Neural progenitor cell (in vitro differentiated cells): Measurements from ENCODE around the gene TRAF7. TPM values are rescaled to one million over a fixed set of nuclear protein-coding genes. Genes with fewer than 3 reads are reported as not detected.

Experiments
- DNase-seq: peaks from one replicate; pipeline ENCODE4 v3.0.0-alpha.2; 2016; ENCODE audit warnings: low spot score
- H2AFZ ChIP-seq: fragments of 200-600 bp; sonication (generic); replicated peaks from 2 replicates; pipeline ENCODE4 v1.6.1; 2016; ENCODE audit warnings: antibody characterized with exemption
- H3F3A ChIP-seq: fragments of 200-600 bp; sonication (generic); 2 replicates; pipeline ENCODE4 v1.6.1; 2016; ENCODE audit warnings: antibody characterized with exemption, low read depth
- H3K27ac ChIP-seq: fragments of 200-600 bp; sonication (generic); 2 replicates; pipeline ENCODE4 v1.5.1; 2016; ENCODE audit warnings: mild to moderate bottlenecking
- H3K27me3 ChIP-seq: fragments of 200-600 bp; sonication (generic); 2 replicates; pipeline ENCODE4 v1.6.1; 2016; ENCODE audit warnings: mild to moderate bottlenecking, moderate library complexity
- H3K36me3 ChIP-seq: fragments of 200-600 bp; sonication (generic); 2 replicates; pipeline ENCODE4 v1.5.1; 2016
- H3K4me1 ChIP-seq: fragments of 200-600 bp; sonication (generic); 2 replicates; pipeline ENCODE4 v1.6.1; 2016; ENCODE audit warnings: mixed run types
- H3K4me2 ChIP-seq: fragments of 200-600 bp; sonication (generic); 2 replicates; pipeline ENCODE4 v1.6.1; 2016
- H3K4me3 ChIP-seq: fragments of 200-600 bp; sonication (generic); 2 replicates; pipeline ENCODE4 v1.5.1; 2016
- H3K79me2 ChIP-seq: fragments of 200-600 bp; sonication (generic); 2 replicates; pipeline ENCODE4 v1.6.1; 2016; ENCODE audit warnings: low read depth
- H3K9ac ChIP-seq: fragments of 200-600 bp; sonication (generic); 2 replicates; pipeline ENCODE4 v1.6.1; 2016
- H3K9me3 ChIP-seq: fragments of 200-600 bp; sonication (generic); 2 replicates; pipeline ENCODE4 v1.5.1; 2016; ENCODE audit warnings: low read depth
- H4K20me1 ChIP-seq: fragments of 200-600 bp; sonication (generic); 2 replicates; pipeline ENCODE4 v1.6.1; 2016; ENCODE audit warnings: low read depth
- H3K27ac Mint-ChIP-seq: 3 replicates; pipeline ENCODE4 v1.8.0; 2021; ENCODE audit warnings: mixed read lengths
- H3K27me3 Mint-ChIP-seq: 2 replicates; pipeline ENCODE4 v1.8.0; 2022; ENCODE audit warnings: low read depth, mild to moderate bottlenecking, inconsistent platforms, moderate library complexity, mixed read lengths; ENCODE audit not compliant: insufficient read depth
- H3K36me3 Mint-ChIP-seq: 3 replicates; pipeline ENCODE4 v1.8.0; 2021; ENCODE audit warnings: mixed read lengths
- H3K4me1 Mint-ChIP-seq: 3 replicates; pipeline ENCODE4 v1.8.0; 2021; ENCODE audit warnings: mixed read lengths
- H3K4me3 Mint-ChIP-seq: 3 replicates; pipeline ENCODE4 v1.8.0; 2021; ENCODE audit warnings: mild to moderate bottlenecking, moderate library complexity, mixed read lengths
- H3K9me3 Mint-ChIP-seq: 3 replicates; pipeline ENCODE4 v1.8.0; 2020; ENCODE audit warnings: mixed read lengths
- EZH2 ChIP-seq: fragments of 200-600 bp; sonication (generic); IDR thresholded peaks from 2 replicates; pipeline ENCODE4 v1.6.1; 2017; ENCODE audit warnings: antibody characterized with exemption, mild to moderate bottlenecking, moderate library complexity
- EZH2phosphoT487 ChIP-seq: fragments of 200-600 bp; sonication (generic); IDR thresholded peaks from 2 replicates; pipeline ENCODE4 v1.6.1; 2017; ENCODE audit warnings: antibody characterized with exemption
- total RNA-seq: library from RNA; depleted of rRNA; stranded (reverse); fragments of >200 nt; gene quantifications from 2 replicates; pipeline ENCODE4 v1.2.3, GENCODE V29; 2015; ENCODE audit warnings: low replicate concordance
- TF ChIP-seq, protein P1 (sequence below): fragments of 200-600 bp; sonication (generic); IDR thresholded peaks from 2 replicates; pipeline ENCODE4 v1.5.1; 2017; ENCODE audit warnings: antibody characterized with exemption, mild to moderate bottlenecking

Gene TRAF7
- total RNA-seq, 1 donor from 2014 or later, result 24.1 TPM

DNA sequence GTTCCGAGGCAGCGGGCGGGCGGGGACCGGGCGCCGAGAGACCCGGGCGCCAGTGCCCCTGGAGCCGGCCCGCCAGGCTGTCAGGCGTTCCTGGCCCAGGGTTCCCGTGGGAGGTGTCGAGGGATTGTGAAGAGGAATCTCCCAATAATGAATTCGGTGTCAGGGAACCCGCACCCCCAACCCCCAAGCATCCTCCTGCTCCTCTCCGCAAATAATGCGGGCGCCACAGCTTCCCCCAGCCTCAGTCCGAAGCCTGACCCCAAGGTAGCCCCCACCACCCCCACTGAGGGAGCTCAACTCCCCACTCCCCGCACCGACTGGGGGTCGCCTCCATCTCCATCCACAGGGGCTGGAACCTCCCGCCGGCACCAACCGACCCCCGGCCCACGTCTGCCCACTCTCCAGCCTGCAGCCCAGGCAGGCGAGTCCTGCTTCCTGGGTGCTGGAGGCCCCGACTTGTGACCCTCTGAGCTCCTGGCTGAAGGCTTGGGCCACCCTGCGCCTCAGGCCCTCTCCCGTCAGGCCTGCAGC is 41.5 kb downstream of the TRAF7 start:
- Histone ChIP-seq H3K4me2 (peak overlapping the region; percentile 85), H3K27me3 (peaks cover 63% of the 10 kb centered on the region), H3K4me3 (peak overlapping the region; percentile 48), H3K79me2 (no peaks in the 10 kb centered on the region), H3K27ac (no peak overlapping the region), H3F3A (peaks cover 26% of the 10 kb centered on the region), H3K4me1 (peaks cover 14% of the 10 kb centered on the region), H4K20me1 (peaks cover 17% of the 10 kb centered on the region), H3K36me3 (no peaks in the 10 kb centered on the region), H3K9me3 (no peaks in the 10 kb centered on the region), H2AFZ (peak overlapping the region; percentile 50), H3K9ac (no peak overlapping the region)
- Mint-ChIP-seq H3K4me3 (peak overlapping the region; percentile 81), H3K4me1 (peaks cover 8% of the 10 kb centered on the region), H3K9me3 (no peaks in the 10 kb centered on the region), H3K27ac (no peak overlapping the region), H3K27me3 (peaks cover 17% of the 10 kb centered on the region), H3K36me3 (no peaks in the 10 kb centered on the region)
- TF ChIP-seq EZH2 (no peak), EZH2phosphoT487 (no peak)
- TF ChIP-seq, protein P1, sequence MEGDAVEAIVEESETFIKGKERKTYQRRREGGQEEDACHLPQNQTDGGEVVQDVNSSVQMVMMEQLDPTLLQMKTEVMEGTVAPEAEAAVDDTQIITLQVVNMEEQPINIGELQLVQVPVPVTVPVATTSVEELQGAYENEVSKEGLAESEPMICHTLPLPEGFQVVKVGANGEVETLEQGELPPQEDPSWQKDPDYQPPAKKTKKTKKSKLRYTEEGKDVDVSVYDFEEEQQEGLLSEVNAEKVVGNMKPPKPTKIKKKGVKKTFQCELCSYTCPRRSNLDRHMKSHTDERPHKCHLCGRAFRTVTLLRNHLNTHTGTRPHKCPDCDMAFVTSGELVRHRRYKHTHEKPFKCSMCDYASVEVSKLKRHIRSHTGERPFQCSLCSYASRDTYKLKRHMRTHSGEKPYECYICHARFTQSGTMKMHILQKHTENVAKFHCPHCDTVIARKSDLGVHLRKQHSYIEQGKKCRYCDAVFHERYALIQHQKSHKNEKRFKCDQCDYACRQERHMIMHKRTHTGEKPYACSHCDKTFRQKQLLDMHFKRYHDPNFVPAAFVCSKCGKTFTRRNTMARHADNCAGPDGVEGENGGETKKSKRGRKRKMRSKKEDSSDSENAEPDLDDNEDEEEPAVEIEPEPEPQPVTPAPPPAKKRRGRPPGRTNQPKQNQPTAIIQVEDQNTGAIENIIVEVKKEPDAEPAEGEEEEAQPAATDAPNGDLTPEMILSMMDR, result no peak
- DNase-seq, result no peak

- Histone ChIP-seq H2AFZ (no peak overlapping the region), H4K20me1 (peaks cover 17% of the 10 kb centered on the region), H3F3A (peaks cover 26% of the 10 kb centered on the region), H3K27me3 (peaks cover 63% of the 10 kb centered on the region), H3K36me3 (no peaks in the 10 kb centered on the region), H3K4me2 (no peak overlapping the region), H3K9me3 (no peaks in the 10 kb centered on the region), H3K4me1 (peaks cover 14% of the 10 kb centered on the region), H3K9ac (no peak overlapping the region), H3K4me3 (no peak overlapping the region), H3K27ac (no peak overlapping the region), H3K79me2 (no peaks in the 10 kb centered on the region)
- Mint-ChIP-seq H3K27ac (no peak overlapping the region), H3K27me3 (peaks cover 17% of the 10 kb centered on the region), H3K4me3 (peak overlapping the region; percentile 81), H3K36me3 (no peaks in the 10 kb centered on the region), H3K4me1 (peaks cover 8% of the 10 kb centered on the region), H3K9me3 (no peaks in the 10 kb centered on the region)
- DNase-seq, result no peak
- TF ChIP-seq EZH2 (no peak), EZH2phosphoT487 (no peak)
- TF ChIP-seq, protein P1, result no peak
Measured at GRCh38 chr16:2197765-2198164, 42.2 kb downstream of the TRAF7 start.

DNA sequence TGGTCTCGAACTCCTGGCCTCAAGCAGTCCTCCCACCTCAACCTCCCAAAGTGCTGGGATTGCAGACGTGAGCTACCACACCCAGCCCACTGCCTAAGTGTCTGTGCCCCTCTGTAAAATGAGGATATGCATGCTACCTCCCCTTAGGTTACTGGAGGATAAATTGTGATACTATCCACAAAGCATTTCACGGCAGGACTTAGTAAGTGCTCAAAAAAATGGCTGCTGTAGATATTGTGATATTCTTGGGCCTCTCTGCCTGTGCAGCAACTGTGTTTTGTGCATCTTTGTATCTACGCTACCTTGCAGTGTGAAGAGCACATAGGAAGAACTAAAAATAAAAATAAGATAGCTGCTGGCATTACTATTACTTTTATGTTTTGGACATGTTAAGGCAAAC is 42.7 kb downstream of the TRAF7 start:
- no peaks in the 10 kb centered on the region for H3K36me3 ChIP-seq
- no peaks in the 10 kb centered on the region for H3K79me2 ChIP-seq
- no peak overlapping the region for H3K4me3 ChIP-seq
- H3K4me3 Mint-ChIP-seq, result peak overlapping the region; percentile 81
- H3K9ac ChIP-seq, result no peak overlapping the region
- H3K4me1 Mint-ChIP-seq, result peaks cover 8% of the 10 kb centered on the region
- H3K36me3 Mint-ChIP-seq, result no peaks in the 10 kb centered on the region
- H3K9me3 Mint-ChIP-seq, result no peaks in the 10 kb centered on the region
- H3K4me1 ChIP-seq, result peaks cover 14% of the 10 kb centered on the region
- no peak overlapping the region for H2AFZ ChIP-seq
- H3K27ac ChIP-seq, result no peak overlapping the region
- H3K27me3 Mint-ChIP-seq, result peaks cover 17% of the 10 kb centered on the region
- peaks cover 26% of the 10 kb centered on the region for H3F3A ChIP-seq
- no peaks in the 10 kb centered on the region for H3K9me3 ChIP-seq
- TF ChIP-seq EZH2, result no peak
- TF ChIP-seq EZH2phosphoT487, result no peak
- TF ChIP-seq, protein P1, result no peak
- peaks cover 63% of the 10 kb centered on the region for H3K27me3 ChIP-seq
- no peak overlapping the region for H3K27ac Mint-ChIP-seq
- H3K4me2 ChIP-seq, result no peak overlapping the region
- DNase-seq, result no peak
- H4K20me1 ChIP-seq, result peaks cover 17% of the 10 kb centered on the region
